Activated CD8-positive, alpha-beta memory T cell treated with anti-CD3 and anti-CD28 coated beads, Interleukin-2, amount 50 U/mL, for 24 hours (primary cell): ENCODE measurements around the gene ARSB.

Experiments
- DNase-seq: peaks from one replicate; pipeline ENCODE4 v3.0.0-alpha.2; 2020; ENCODE audit errors: extremely low read depth

Gene ARSB

GRCh38 chr5:78806544-78806943 is 178.6 kb downstream of the ARSB start:
- DNase-seq: no peak

- no peak for DNase-seq
Measured at GRCh38 chr5:78805474-78806124, 179.5 kb downstream of the ARSB start.

- DNase-seq: no peak
Measured at GRCh38 chr5:78804995-78805394, 180.1 kb downstream of the ARSB start.

- DNase-seq: no peak
Measured at GRCh38 chr5:78803941-78804340, 181.2 kb downstream of the ARSB start.

GRCh38 chr5:78803353-78803752 is 181.8 kb downstream of the ARSB start:
- no peak for DNase-seq

GRCh38 chr5:78801413-78801812 is 183.7 kb downstream of the ARSB start:
- DNase-seq: no peak

- no peak for DNase-seq
Measured at GRCh38 chr5:78799266-78800017, 185.7 kb downstream of the ARSB start.

- no peak for DNase-seq
Measured at GRCh38 chr5:78798673-78799029, 186.5 kb downstream of the ARSB start.

GRCh38 chr5:78797936-78798672 is 187.0 kb downstream of the ARSB start:
- no peak for DNase-seq

- DNase-seq: no peak
Measured at GRCh38 chr5:78795757-78796156, 189.4 kb downstream of the ARSB start.

GRCh38 chr5:78794693-78795215 is 190.4 kb downstream of the ARSB start:
- no peak for DNase-seq

GRCh38 chr5:78793907-78794662 is 191.0 kb downstream of the ARSB start:
- DNase-seq: no peak

GRCh38 chr5:78792345-78793055 is 192.6 kb downstream of the ARSB start:
- DNase-seq: no peak

GRCh38 chr5:78791501-78792100 is 193.5 kb downstream of the ARSB start:
- DNase-seq: no peak

- no peak for DNase-seq
Measured at GRCh38 chr5:78787783-78788182, 197.3 kb downstream of the ARSB start.

- DNase-seq: no peak
Measured at GRCh38 chr5:78785454-78785853, 199.7 kb downstream of the ARSB start.

GRCh38 chr5:78783434-78784130 is 201.5 kb downstream of the ARSB start:
- no peak for DNase-seq

GRCh38 chr5:78782728-78783127 is 202.4 kb downstream of the ARSB start:
- DNase-seq: no peak

- DNase-seq: no peak
Measured at GRCh38 chr5:78781611-78782286, 203.4 kb downstream of the ARSB start.
